H1 (cell line): ENCODE measurements around the gene TRIM28. TPM values are rescaled to one million over a fixed set of nuclear protein-coding genes. Genes with fewer than 3 reads are reported as not detected.
A peak's percentile ranks its signal among the peaks of the same experiment; 100 is the strongest.

Experiments
- CTCF ChIA-PET: fragments of 300-600 bp; sonication (Branson Sonifier 250); formaldehyde crosslinking; loops from one replicate; lab custom pipeline; 2021; ENCODE audit not compliant: partially characterized antibody; lab: Charles Lee
- POLR2A ChIA-PET: fragments of 300-600 bp; sonication (Branson Sonifier 250); formaldehyde crosslinking; loops from one replicate; lab custom pipeline; 2021; ENCODE audit warnings: inconsistent platforms; ENCODE audit not compliant: partially characterized antibody; lab: Charles Lee
- DNase-seq, 2 experiments: peaks; one replicate each; pipeline versions ENCODE4 v3.0.0 to v3.0.0-alpha.2; 2010 to 2022; ENCODE audit warnings: low spot score in 2 of 2, low read depth in 1 of 2, mixed read lengths in 1 of 2
- FAIRE-seq: peaks from 2 replicates; lab custom pipeline; 2011; peaks lifted over from hg19 to GRCh38; lab: Jason Lieb, UNC
- H2AFZ ChIP-seq: 2 replicates; pipeline ENCODE4 v1.8.1; 2012; ENCODE audit warnings: low read length, inconsistent platforms
- H2AK5ac ChIP-seq: 2 replicates; pipeline ENCODE4 v1.6.1; 2013; ENCODE audit warnings: low read depth, low read length
- H2BK120ac ChIP-seq: replicated peaks from 2 replicates; pipeline ENCODE3; 2013; ENCODE audit warnings: low read depth, low read length, inconsistent platforms
- H2BK12ac ChIP-seq: 2 replicates; pipeline ENCODE4 v1.6.1; 2013; ENCODE audit warnings: low read depth, low read length
- H2BK15ac ChIP-seq: 2 replicates; pipeline ENCODE4 v1.6.1; 2013; ENCODE audit warnings: low read length
- H2BK20ac ChIP-seq: 2 replicates; pipeline ENCODE4 v1.6.1; 2013; ENCODE audit warnings: low read length
- H2BK5ac ChIP-seq: 2 replicates; pipeline ENCODE4 v1.6.1; 2013; ENCODE audit warnings: low read depth, low read length
- H3K14ac ChIP-seq: 2 replicates; pipeline ENCODE4 v1.6.1; 2013; ENCODE audit warnings: inconsistent platforms; ENCODE audit not compliant: insufficient read length
- H3K18ac ChIP-seq: 2 replicates; pipeline ENCODE4 v1.6.1; 2013; ENCODE audit warnings: low read length; ENCODE audit errors: extremely low read depth
- H3K23ac ChIP-seq: 2 replicates; pipeline ENCODE4 v1.6.1; 2013; ENCODE audit warnings: inconsistent platforms; ENCODE audit not compliant: insufficient read length
- H3K23me2 ChIP-seq: 2 replicates; pipeline ENCODE4 v1.6.1; 2013; ENCODE audit warnings: low read depth, low read length
- H3K27ac ChIP-seq: 2 replicates; pipeline ENCODE4 v1.6.1; 2011; ENCODE audit warnings: low read depth, low read length, inconsistent platforms
- H3K27me3 ChIP-seq, 4 experiments: replicated peaks in 1 of 4; 1 replicate in 1 of 4; 2 replicates in 3 of 4; pipeline versions ENCODE4 v1.6.1 to v1.8.1; 2011 to 2013; ENCODE audit warnings: low read length in 3 of 4, mild to moderate bottlenecking in 3 of 4, inconsistent platforms in 2 of 4, mixed read lengths in 2 of 4, moderate library complexity in 1 of 4; ENCODE audit not compliant: control insufficient read depth in 3 of 4, insufficient read depth in 3 of 4; ENCODE audit errors: extremely low read depth in 1 of 4
- H3K36me3 ChIP-seq, 4 experiments: 2 replicates each; pipeline versions ENCODE4 v1.6.1 to v1.8.1; 2011 to 2013; ENCODE audit warnings: mild to moderate bottlenecking in 4 of 4, low read length in 3 of 4, moderate library complexity in 2 of 4, control low read depth in 1 of 4, inconsistent platforms in 1 of 4; ENCODE audit not compliant: insufficient read depth in 4 of 4, control insufficient read depth in 2 of 4
- H3K4ac ChIP-seq: replicated peaks from 2 replicates; pipeline ENCODE3; 2013; ENCODE audit warnings: low read length, low read depth, mixed read lengths, inconsistent platforms; ENCODE audit not compliant: insufficient read length
- H3K4me1 ChIP-seq, 4 experiments: replicated peaks in 1 of 4; 1 replicate in 1 of 4; 2 replicates in 3 of 4; pipeline versions ENCODE4 v1.6.1 to v1.8.1; 2011 to 2013; ENCODE audit warnings: low read length in 3 of 4, inconsistent platforms in 2 of 4, mixed read lengths in 1 of 4; ENCODE audit not compliant: insufficient read depth in 4 of 4, control insufficient read depth in 3 of 4
- H3K4me2 ChIP-seq, 2 experiments: 2 replicates each; pipeline versions ENCODE4 v1.6.1 to v1.8.1; 2011 to 2013; ENCODE audit warnings: low read depth in 2 of 2, low read length in 2 of 2, control low read depth in 1 of 2, inconsistent platforms in 1 of 2, mild to moderate bottlenecking in 1 of 2; ENCODE audit not compliant: insufficient read depth in 1 of 2
- H3K4me3 ChIP-seq, 4 experiments: fragments of 200-600, 300-600 bp in 1 of 4; sonication (generic), shearing (Covaris generic), sonication (Bioruptor Twin) in 1 of 4; 2 replicates each; pipeline versions ENCODE4 v1.5.1 to v1.8.1; 2011 to 2016; ENCODE audit warnings: low read length in 4 of 4, low read depth in 3 of 4, control low read depth in 2 of 4, inconsistent platforms in 2 of 4, mild to moderate bottlenecking in 2 of 4, mixed read lengths in 1 of 4, moderate library complexity in 1 of 4; ENCODE audit not compliant: insufficient read depth in 2 of 4; ENCODE audit errors: extremely low read depth in 1 of 4
- H3K56ac ChIP-seq: replicated peaks from 2 replicates; pipeline ENCODE3; 2013; ENCODE audit warnings: low read depth, mild to moderate bottlenecking, mixed read lengths, low read length, inconsistent platforms; ENCODE audit not compliant: insufficient read length
- H3K79me1 ChIP-seq: 2 replicates; pipeline ENCODE4 v1.6.1; 2013; ENCODE audit warnings: low read depth, low read length, control low read depth
- H3K79me2 ChIP-seq, 2 experiments: 2 replicates each; pipeline versions ENCODE4 v1.6.1 to v1.8.1; 2012 to 2013; ENCODE audit warnings: low read length in 2 of 2, mild to moderate bottlenecking in 2 of 2, inconsistent platforms in 1 of 2; ENCODE audit not compliant: insufficient read depth in 2 of 2, control insufficient read depth in 1 of 2
- H3K9ac ChIP-seq, 4 experiments: replicated peaks in 1 of 4; 1 replicate in 1 of 4; 2 replicates in 3 of 4; pipeline versions ENCODE4 v1.6.1 to v1.8.1; 2011 to 2013; ENCODE audit warnings: low read depth in 3 of 4, low read length in 3 of 4, control low read depth in 2 of 4, mild to moderate bottlenecking in 2 of 4, moderate library complexity in 2 of 4, inconsistent platforms in 1 of 4; ENCODE audit errors: extremely low read depth in 1 of 4
- H3K9me3 ChIP-seq, 2 experiments: 2 replicates each; pipeline versions ENCODE4 v1.6.1 to v1.8.1; 2012 to 2013; ENCODE audit warnings: mild to moderate bottlenecking in 2 of 2, moderate library complexity in 2 of 2, control low read depth in 1 of 2, inconsistent platforms in 1 of 2, low read depth in 1 of 2, low read length in 1 of 2, mixed read lengths in 1 of 2; ENCODE audit not compliant: insufficient read depth in 2 of 2
- H4K20me1 ChIP-seq, 2 experiments: replicated peaks in 1 of 2; 2 replicates each; pipeline versions ENCODE3 to v1.8.1; 2011 to 2013; ENCODE audit warnings: inconsistent platforms in 2 of 2, low read length in 2 of 2, mild to moderate bottlenecking in 1 of 2; ENCODE audit not compliant: insufficient read depth in 2 of 2, control insufficient read depth in 1 of 2
- H4K5ac ChIP-seq: 2 replicates; pipeline ENCODE4 v1.6.1; 2013; ENCODE audit warnings: low read length, low read depth, mixed read lengths, inconsistent platforms; ENCODE audit not compliant: insufficient read length
- H4K8ac ChIP-seq: 2 replicates; pipeline ENCODE4 v1.8.0; 2013; ENCODE audit warnings: mild to moderate bottlenecking, moderate library complexity, low read length, inconsistent platforms; ENCODE audit not compliant: insufficient read depth; ENCODE audit errors: extremely low read depth
- H4K91ac ChIP-seq: replicated peaks from 2 replicates; pipeline ENCODE3; 2013; ENCODE audit warnings: low read length, mixed read lengths, inconsistent platforms; ENCODE audit not compliant: insufficient read length
- BRCA1 ChIP-seq: IDR thresholded peaks from 2 replicates; pipeline ENCODE4 v1.6.1; 2012; ENCODE audit warnings: low read depth, low read length, improper control_type of control experiment
- CHD1 ChIP-seq: IDR thresholded peaks from 2 replicates; pipeline ENCODE4 v1.6.1; 2012; ENCODE audit warnings: low read depth, low read length, improper control_type of control experiment
- POLR2A ChIP-seq, 2 experiments: IDR thresholded peaks; 1 replicate in 1 of 2; 2 replicates in 1 of 2; pipeline ENCODE4 v1.6.1; 2011; ENCODE audit warnings: low read depth in 2 of 2, low read length in 2 of 2, mild to moderate bottlenecking in 2 of 2; ENCODE audit errors: control extremely low read depth in 1 of 2
- POU5F1 ChIP-seq: IDR thresholded peaks from 2 replicates; pipeline ENCODE4 v1.6.1; 2011; ENCODE audit warnings: low read depth, mild to moderate bottlenecking, low read length, moderate library complexity
- SP1 ChIP-seq: IDR thresholded peaks from 2 replicates; pipeline ENCODE4 v1.6.1; 2011; ENCODE audit warnings: low read depth, low read length
- SP2 ChIP-seq: IDR thresholded peaks from 2 replicates; pipeline ENCODE4 v1.6.1; 2012; ENCODE audit warnings: mild to moderate bottlenecking, low read length, inconsistent platforms
- SRF ChIP-seq: IDR thresholded peaks from 2 replicates; pipeline ENCODE4 v1.6.1; 2011; ENCODE audit warnings: mild to moderate bottlenecking, low read depth, low read length, moderate library complexity
- TCF12 ChIP-seq: IDR thresholded peaks from 2 replicates; pipeline ENCODE4 v1.6.1; 2011; ENCODE audit warnings: low read depth, mild to moderate bottlenecking, low read length
- WGBS, 2 experiments: shearing (Covaris generic) in 1 of 2; methylation state at CpG; one replicate each; pipeline versions ENCODE4 v1.1.6 to v1.1.7; 2013 to 2015; ENCODE audit warnings: low lambda C conversion rate in 2 of 2, mixed read lengths in 2 of 2, inconsistent platforms in 1 of 2, low coverage in 1 of 2, missing lambda C conversion rate in 1 of 2; ENCODE audit not compliant: insufficient replicate concordance in 2 of 2, insufficient coverage in 1 of 2, insufficient read length in 1 of 2; ENCODE audit errors: extremely low coverage in 1 of 2, missing lambda C conversion rate in 1 of 2; 5-methylcytosine and 5-hydroxymethylcytosine counted together
- polyA plus RNA-seq, 7 experiments: library from polyadenylated mRNA; depleted of rRNA in 3 of 7; stranded (reverse) in 5 of 7; unstranded in 2 of 7; fragments of >200 nt in 5 of 7; fragments of 200-250 nt in 2 of 7; gene quantifications; 1 replicate in 5 of 7; 2 replicates in 1 of 7; 4 replicates in 1 of 7; pipeline versions ENCODE4 v1.2.1 to v1.2.3, GENCODE V29; 2011 to 2013; ENCODE audit warnings: missing spikeins in 2 of 7, mixed read lengths in 2 of 7
- total RNA-seq: library from RNA; stranded (reverse); fragmentation: NEBNext Ultra II Directional; extraction: Animal tissue kit (Norgen Biotek cat#: 25700); gene quantifications from 2 replicates; pipeline ENCODE4 v1.2.1, GENCODE V29; 2021
- TF ChIP-seq, protein P1 (sequence below): IDR thresholded peaks from 2 replicates; pipeline ENCODE4 v1.6.1; 2012; ENCODE audit warnings: inconsistent platforms

The TRIM28 gene
- total and polyA plus RNA-seq, 2 of the 8 experiments (the other 6 are each of a cell fraction or from before 2014, with no cell fraction given): 1,433 to 1,442 TPM

GRCh38 chr19:58513213-58513693 is 30.6 kb upstream of the TRIM28 start:
- Histone ChIP-seq H3K27me3 (no peaks in the 10 kb centered on the region), H4K20me1 (peaks cover 2 to 8% of the 10 kb centered on the region in 2 experiments), H3K4me3 (peak overlapping the region in 1 of 4 experiments; percentile 70; a peak in 2 of 8 replicates), H4K5ac (no peak overlapping the region), H3K4me2 (peak overlapping the region; percentile 58 to 64; a peak in 2 of 4 replicates), H3K4me1 (peaks cover 0 to 24% (median 13%) of the 10 kb centered on the region in 4 experiments; a peak in 6 of 7 replicates), H3K9ac (no peak overlapping the region), H3K79me2 (peaks cover 0 to 12% of the 10 kb centered on the region in 2 experiments; a peak in 1 of 4 replicates), H2BK5ac (no peak overlapping the region), H3K56ac (no peak overlapping the region), H3K9me3 (no peaks in the 10 kb centered on the region), H2BK20ac (no peak overlapping the region), H3K36me3 (peaks cover 0 to 9% (median 2%) of the 10 kb centered on the region in 4 experiments; a peak in 2 of 8 replicates), H3K27ac (no peak overlapping the region), H2BK12ac (peak overlapping the region; percentile 30; the same call in 1 of the 2 replicates), H2AFZ (no peak overlapping the region), H3K23me2 (peaks cover 5% of the 10 kb centered on the region; the same call in 1 of the 2 replicates), H2BK120ac (no peak overlapping the region), H3K14ac (no peak overlapping the region), H4K8ac (peak overlapping the region; percentile 96; the same call in 1 of the 2 replicates), H2AK5ac (no peak overlapping the region), H3K18ac (no peak overlapping the region), H4K91ac (no peak overlapping the region), H2BK15ac (no peak overlapping the region), H3K4ac (no peak overlapping the region), H3K23ac (no peak overlapping the region), H3K79me1 (peaks cover 5% of the 10 kb centered on the region)
- ChIA-PET POLR2A (interaction anchor here (0.5 to 21.3 kb wide), 9 partner anchors 9 to 202 kb away, joined by 3 to 650 read pairs (median 3); partner anchors contain the start of genes CHMP2A, TRIM28, UBE2M and ZNF837), CTCF (interaction anchor here (0.9 to 1.6 kb wide), 5 partner anchors 12 to 67 kb away, joined by 3 to 10 read pairs (median 4); partner anchors contain the start of gene ZNF446)
- TF ChIP-seq SRF (no peak), POLR2A (IDR thresholded peaks at IDR 0.05; ENCODE audit: control extremely low read depth in 1 of 2, low read depth in 2 of 2, low read length in 2 of 2) (no peak), TCF12 (no peak), POU5F1 (no peak), BRCA1 (no peak), SP1 (no peak), CHD1 (no peak), SP2 (no peak)
- TF ChIP-seq, protein P1, sequence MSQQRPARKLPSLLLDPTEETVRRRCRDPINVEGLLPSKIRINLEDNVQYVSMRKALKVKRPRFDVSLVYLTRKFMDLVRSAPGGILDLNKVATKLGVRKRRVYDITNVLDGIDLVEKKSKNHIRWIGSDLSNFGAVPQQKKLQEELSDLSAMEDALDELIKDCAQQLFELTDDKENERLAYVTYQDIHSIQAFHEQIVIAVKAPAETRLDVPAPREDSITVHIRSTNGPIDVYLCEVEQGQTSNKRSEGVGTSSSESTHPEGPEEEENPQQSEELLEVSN: no peak
- DNase-seq (no peak), FAIRE-seq (no peak)
- WGBS, 2 experiments: 94% methylated on average over 10 of the region's 10 CpGs; no CpG with 5 or more reads in 1 of the 2 experiments
